ENCODE results near the gene SINHCAF. TPM values are rescaled to one million over a fixed set of nuclear protein-coding genes. Genes with fewer than 3 reads are reported as not detected.

Gene SINHCAF
- total RNA-seq, 2 donors from 2014 or later, result 12.0 to 21.5 TPM

DNA sequence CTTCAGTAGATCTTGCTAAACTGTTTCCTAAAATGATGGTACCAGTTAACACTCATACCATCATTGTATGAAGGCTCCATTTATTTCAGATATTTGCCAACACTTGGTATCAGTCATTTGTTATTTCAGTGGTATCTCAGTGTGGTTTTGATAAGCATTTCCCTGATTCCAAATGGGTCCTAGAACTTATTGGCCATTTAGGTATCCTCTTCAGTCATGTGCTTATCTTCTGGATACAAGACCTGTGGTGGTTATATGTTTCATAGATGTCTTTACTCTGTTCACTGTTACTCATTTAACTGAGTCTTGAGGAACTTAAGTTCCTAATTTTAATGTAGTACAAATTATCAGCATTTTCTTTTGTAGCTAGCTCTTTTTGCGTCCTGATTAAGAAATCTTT, 13.5 kb downstream of the SINHCAF start:
- DNase-seq (ENCODE audit: low spot score), result no peak
- intact Hi-C loops (cut with DNase I), result no loop called here

DNA sequence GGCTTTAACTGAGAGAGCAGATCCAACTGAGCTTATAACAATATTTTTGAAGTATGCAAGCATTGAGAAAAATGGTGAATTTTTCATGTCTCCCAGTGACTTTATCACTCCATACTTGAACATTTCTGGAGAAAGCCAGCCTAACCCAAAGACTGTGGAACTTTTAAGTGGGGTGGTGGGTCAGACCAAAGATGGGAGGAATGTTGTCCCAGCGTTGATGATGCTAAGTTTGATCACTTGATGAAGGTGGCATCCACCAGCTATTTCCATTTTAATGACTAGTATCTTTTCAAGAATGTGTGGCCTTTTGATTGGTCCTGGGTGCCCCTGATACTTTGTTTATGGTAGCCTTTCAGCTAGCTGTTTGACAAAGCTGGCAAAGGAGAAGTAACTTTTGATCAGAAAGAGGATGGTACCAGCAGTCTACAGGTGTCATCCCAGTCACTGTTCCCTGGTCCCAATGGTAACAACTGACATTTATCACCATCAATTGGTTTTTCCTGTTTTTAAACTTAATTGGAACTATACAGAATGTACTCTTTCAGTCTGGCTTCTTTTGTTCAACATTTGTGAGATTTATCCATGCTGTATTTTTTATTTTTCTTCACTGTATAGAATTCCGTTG, 14.2 kb downstream of the SINHCAF start:
- DNase-seq (ENCODE audit: low spot score), result no peak
- intact Hi-C loops (cut with DNase I), result no loop called here

DNA sequence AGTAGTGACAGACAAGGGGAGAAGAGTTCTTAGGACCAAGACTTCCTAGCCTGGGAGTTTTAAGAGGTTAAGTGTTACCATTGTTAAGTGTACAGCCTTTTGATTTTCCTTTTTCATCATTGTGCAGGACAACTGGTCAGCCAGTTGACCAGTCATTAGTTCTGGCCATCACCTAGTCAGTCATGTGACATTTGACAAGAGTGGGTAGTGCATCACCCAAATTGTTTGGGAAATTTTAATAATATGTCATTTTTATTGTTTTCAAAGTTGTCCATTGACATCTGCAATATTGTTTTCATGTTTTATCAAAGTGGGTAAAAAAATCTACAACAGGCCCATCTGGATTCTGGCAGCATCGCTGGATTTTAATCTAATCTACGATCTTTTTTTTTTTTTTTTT, 15.5 kb downstream of the SINHCAF start:
- DNase-seq (ENCODE audit: low spot score), result no peak
- intact Hi-C loops (cut with DNase I), result no loop called here

DNA sequence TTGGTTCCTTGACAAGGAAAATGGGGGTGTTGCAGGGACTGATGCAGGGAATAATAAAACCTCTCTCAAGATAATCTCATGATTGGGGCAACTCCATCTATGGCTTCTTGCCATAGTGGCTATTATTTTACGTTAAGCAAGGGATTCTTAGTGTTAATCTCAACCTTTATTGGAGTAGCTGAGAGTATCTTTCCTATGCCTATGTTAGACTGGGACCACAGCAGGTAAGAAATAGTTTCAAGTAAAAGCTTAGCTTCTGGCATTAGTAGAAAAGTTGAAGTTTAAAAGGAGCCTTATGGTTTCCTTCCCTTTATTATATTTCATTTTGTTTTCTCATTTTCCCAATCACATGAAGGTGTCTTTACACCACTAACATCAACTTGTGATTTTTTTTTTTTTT, 16.7 kb downstream of the SINHCAF start:
- intact Hi-C loops (cut with DNase I), result no loop called here

DNA sequence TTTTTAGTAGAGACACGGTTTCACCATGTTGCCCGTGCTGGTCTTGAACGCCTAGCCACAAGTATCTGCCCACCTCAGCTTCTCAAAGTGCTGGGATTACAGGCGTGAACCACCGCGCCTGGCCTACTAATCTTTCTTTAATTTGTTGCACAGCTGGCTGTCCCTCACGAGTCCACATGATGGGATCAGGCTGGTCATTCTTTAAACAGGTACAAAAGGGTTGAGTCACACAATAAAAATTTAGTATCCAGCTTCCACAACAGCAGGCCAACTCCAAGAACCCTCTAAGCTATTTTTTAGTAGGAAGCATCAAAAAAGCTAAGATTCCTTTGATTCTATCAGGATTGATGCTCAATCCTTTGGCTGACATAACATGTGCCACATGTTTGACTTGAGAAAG, 17.8 kb downstream of the SINHCAF start:
- DNase-seq (ENCODE audit: low spot score), result no peak
- intact Hi-C loops (cut with DNase I), result no loop called here

More for the DNA sequence above, 16.7 kb downstream of the SINHCAF start:
- no peak for DNase-seq (ENCODE audit: low spot score)

DNA sequence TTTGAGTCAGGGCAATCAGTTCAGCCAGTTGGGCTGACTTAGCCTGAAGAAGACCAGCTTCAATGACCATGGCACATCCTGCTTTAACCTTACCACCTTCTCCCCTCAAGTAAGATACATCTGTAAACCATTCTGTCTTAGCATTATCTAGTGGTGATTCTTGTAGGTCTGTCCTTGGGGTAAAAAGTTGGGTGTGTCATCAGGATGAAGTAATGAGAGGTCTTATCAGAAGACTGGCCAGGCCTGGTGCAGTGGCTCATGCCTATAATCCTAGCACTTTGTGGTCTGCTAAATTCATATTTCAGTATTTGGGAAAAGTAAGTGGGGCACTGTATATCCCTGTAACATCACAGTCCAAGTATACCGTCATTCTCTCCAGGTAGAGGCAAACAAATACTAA, 19.1 kb downstream of the SINHCAF start:
- DNase-seq (ENCODE audit: low spot score), result no peak
- intact Hi-C loops (cut with DNase I), result no loop called here

DNA sequence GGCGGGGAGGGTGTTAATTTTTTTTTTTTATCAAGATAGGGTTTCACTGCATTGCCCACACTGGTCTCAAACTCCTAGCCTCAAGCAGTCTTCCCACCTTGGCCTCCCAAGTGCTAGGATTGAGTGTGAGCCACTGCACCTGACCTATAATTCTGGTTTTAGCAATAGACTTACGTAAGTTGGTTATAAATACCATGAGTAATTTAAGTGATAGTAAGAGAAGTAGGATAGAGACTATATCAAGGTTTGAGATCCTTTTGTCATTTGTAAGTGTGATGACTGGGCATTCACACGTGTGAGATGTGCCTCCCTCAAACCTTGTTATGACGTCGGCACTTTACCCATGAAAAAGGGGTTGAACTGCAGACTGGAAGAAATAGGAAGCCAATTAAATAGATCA, 22.5 kb downstream of the SINHCAF start:
- intact Hi-C loops (cut with DNase I), result no loop called here
- no peak for DNase-seq (ENCODE audit: low spot score)

DNA sequence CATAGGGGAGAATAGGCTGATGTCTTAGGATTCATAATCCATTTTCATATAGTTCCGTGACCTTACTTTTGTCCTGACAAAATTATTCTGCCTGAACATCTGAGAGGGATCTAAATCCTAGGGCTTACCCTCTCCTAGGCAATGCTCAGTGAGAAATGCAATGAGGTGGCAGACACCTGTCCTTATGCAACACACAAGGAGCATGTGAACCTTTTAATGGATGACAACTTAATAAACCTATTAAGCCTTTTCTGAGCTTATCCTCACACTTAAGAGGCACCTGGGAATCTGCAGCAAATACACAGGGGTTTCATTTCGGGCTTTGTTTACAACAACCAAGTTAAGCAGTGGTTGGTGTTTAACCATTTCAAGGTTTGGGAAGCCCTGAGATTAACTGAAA, 24.6 kb downstream of the SINHCAF start:
- intact Hi-C loops (cut with DNase I), result no loop called here
- no peak for DNase-seq (ENCODE audit: low spot score)

DNA sequence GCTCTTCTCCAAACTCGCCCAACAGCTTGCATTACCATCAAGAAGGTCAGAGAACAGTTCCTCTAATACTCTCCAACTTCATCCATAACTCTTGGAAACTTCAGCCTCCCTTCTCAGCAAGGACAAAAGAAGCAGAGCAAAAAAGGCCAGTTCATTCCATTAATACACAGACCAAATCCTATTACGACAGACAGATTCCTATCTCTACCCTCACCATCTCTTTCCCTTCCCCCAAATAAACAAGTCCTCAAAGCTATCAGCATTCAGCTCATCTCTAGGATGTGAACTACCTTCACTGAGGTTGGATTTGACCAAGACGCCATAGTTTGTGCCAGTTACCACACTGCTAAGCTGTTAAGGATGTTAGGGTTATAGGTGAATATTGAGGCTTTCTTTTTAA, 25.2 kb downstream of the SINHCAF start:
- DNase-seq (ENCODE audit: low spot score), result no peak
- intact Hi-C loops (cut with DNase I), result no loop called here

DNA sequence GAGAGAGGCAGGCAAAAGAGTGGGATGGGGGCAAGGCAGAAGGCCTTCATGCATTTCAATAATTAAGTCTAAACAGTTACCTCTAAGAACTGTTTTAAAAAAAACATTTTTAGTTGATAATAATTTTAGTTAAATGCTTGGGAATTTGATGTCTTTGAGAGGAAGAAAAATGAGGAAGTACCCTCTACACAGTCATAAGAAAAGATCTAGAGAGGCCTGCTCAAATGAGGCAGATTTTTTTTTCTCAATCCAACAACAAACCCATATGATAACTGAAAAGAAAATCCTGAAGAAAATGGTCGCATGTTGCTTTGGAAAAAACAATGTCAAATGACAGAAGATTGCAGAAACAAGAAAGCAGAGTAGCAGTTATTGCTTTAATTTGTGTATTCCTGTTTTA, 25.6 kb downstream of the SINHCAF start:
- intact Hi-C loops (cut with DNase I), result no loop called here
- no peak for DNase-seq (ENCODE audit: low spot score)

DNA sequence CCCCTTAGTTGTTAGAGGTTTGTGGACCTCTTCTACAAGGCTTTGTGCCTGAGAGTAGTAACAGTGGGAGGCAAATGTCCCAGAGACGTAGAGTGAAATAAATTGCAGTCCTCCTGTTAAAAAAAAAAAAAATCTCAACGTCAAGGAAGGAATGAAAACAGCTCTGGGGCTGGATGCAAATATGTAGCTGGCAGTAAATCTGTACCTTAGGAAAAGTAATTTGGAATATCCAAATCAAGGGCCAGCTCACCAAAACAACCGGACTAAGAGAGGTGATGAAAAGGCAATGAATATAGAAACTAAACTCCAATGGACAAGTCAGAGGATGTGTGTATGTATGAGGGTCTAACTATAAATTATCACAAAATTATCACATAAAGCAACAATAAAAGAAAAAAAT, 27.0 kb downstream of the SINHCAF start:
- no peak for DNase-seq (ENCODE audit: low spot score)
- intact Hi-C loops (cut with DNase I), result no loop called here

DNA sequence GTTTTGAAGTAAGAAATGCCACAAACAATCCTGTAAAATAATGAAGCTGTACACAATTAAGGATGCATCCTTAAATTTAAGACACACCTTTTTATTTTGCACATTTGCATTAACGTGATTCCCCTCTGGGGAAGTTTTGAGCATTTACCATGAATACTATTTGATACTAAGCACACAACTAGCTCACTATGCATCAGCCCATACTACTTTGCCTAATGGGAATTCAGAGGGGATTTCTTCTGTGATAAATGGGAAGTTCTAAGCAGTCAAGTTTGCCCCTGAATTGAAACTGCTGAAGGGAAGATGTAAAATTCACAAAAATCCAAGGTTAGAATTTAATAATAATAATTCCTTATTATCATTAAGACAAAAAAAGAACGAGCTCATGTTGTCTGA, 27.4 kb downstream of the SINHCAF start:
- intact Hi-C loops (cut with DNase I), result no loop called here
- DNase-seq (ENCODE audit: low spot score), result no peak

DNA sequence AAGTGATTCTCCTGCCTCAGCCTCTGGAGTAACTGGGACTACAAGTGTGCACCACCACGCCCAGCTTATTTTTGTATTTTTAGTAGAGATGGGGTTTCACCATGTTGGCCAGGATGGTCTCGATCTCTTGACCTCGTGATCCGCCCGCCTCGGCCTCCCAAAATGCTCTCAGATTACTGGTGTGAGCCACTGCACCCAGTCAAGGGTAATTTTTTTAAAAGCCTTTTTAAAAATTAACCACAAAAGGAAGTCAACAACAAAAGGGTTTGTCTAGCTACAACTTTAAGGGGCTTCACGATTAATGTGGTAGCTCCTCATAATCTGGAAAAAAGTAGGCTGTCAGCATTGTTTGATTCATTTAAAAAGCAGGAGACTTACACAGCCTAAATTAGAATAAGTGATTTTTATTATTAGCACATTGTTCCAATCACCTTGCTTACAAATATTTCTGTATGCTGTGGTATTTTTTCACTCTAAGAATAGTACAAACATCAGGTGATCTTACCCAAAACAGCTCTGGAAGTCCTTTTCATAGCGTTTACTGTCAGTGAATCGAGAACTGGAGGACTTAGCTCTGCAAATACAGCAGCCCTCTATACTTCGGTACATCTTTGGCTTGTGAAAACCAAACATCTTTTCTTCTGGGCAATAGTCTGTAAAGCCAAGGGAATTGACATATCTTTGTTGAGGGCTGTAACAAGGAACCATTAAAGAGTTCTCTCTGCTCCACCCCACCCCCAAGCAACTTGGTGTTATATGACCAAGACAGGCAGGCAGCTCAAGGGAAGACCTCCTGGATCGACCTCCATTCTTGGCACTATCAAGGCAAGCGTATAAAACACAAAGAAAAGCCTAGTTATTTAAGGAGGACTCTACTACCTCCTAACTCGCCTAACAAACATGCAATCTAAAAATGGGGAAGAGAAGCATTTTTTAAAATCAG, 28.1 kb downstream of the SINHCAF start:
- DNase-seq (ENCODE audit: low spot score), result no peak
- intact Hi-C loops (cut with DNase I), result no loop called here

DNA sequence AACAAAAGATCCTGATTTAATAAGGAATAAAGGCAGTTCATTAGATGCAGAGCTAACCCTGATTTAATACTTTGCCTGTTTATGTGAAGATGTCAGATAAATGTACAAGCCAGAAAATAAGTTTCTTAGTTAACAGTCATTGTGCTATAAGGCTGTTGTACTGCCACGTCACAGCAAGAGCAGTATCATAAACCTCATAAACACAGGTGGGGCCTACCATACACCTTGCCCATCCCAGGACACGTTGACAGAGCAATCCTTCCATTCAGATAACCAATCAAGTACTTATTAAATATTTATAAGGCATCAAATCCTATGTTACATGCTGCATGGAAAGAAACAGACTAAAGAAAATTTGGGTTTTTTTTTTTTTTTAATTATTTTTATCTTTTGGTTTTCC, 36.5 kb downstream of the SINHCAF start:
- intact Hi-C loops (cut with DNase I), result no loop called here
- no peak for DNase-seq (ENCODE audit: low spot score)

DNA sequence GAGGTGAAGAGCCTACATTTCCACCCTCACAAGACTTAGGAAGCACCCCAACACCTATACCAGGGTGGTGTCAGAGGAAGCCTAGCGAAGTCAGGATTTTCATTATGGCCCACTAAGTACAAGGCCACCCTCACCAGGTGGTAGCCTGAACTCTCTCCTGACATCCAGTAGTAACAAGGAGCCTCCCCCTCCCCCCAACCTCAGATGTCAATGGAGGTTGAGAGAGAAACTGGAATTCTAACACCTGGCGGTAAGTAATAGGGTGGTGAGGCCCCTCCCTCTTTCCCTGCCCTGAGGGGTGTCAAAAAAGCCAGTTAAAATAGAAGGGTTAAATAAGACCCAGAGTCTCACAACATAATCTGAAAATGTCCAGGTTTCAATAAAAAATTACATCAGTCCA, 37.6 kb downstream of the SINHCAF start:
- DNase-seq (ENCODE audit: low spot score), result no peak
- intact Hi-C loops (cut with DNase I), result no loop called here

DNA sequence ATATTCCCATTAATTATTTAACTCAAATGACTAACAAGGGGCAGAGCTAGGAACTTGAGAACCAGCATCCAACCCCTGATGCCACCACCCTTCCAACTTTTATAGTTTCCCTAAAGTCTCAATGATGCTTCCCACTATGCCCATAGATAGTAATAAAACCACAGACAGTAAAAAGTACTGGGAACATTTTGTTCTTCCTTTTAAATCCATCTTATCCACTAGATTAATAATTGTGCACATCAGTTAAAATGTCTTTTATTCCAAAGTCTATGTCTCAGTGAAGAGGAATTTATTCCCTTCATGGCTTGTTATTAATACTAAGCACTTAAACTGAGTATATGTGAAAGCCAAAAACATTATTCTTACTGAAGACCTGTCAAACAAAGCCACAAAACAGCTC, 45.8 kb downstream of the SINHCAF start:
- no peak for DNase-seq (ENCODE audit: low spot score)
- intact Hi-C loops (cut with DNase I), result no loop called here

DNA sequence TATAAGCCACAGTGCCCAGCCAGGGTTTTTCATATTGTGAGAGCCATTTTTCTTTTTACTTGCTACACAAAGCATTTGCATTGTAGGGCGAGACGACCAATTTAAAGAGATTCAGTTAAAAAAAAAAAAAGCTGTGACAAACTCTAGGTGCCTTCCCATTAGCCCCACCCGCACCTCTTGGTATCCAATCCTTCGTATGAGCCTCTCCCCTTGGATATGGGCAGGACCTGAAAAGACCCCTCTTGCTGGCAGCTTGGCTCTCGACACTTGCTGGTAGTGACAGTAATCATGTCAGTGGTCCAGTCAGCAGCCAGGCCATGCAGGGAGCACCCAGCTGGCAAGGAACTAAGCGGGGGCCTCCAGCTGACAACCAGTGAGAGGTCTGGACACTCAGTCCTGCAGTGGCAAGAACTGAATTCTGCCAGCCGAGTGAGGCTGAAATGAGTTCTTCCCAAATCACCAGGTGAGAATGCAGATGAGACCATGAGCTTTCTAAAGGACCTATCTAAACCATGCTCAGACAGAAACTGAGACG, 46.5 kb downstream of the SINHCAF start:
- DNase-seq (ENCODE audit: low spot score), result no peak

DNA sequence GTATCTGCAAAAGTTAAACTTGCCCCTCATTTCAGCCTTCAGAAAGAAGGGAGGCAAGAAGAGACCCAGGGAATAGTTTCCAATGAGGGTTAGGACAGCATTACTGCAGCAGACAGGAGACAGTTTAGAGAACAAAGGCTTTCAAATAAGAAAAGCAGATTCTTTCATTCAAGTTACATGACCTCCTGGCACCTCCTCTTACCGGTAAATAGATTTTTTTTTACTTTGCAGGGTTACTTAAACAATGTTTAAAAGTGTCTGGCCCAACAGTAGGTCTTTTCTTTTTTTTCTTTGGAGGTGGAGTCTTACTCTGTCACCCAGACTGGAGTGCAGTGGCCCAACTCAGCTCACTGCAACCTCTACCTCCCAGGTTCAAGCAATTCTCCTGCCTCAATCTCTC, 47.1 kb downstream of the SINHCAF start:
- DNase-seq (ENCODE audit: low spot score), result no peak
- intact Hi-C loops (cut with DNase I), result loop anchor here in 1 of 2 donors (10.0 kb wide), 1 partner anchor 434 kb away; no protein-coding TSS in a partner anchor

More for the DNA sequence above, 46.5 kb downstream of the SINHCAF start:
- intact Hi-C loops (cut with DNase I), result loop anchor here in 1 of 2 donors (10.0 kb wide), 1 partner anchor 435 kb away; no protein-coding TSS in a partner anchor

DNA sequence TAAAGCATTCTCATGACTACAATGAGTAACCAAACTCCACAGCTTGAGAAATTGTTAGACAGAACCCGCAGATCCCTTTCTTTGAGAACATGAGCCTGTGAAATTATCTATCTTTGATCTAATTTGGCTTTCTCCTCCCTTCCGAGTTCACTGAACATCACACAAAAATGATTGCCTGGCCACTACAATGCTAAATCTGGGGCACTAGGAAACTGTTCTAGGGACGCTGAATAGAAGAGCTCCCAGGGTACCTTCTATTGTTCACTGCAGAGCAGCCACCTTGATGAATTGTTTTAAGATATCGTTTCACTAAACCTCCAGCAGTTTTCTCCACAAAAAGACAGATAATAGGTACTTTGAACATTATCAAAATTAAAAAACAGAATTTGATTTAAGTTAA, 47.5 kb downstream of the SINHCAF start:
- intact Hi-C loops (cut with DNase I), result loop anchor here in 1 of 2 donors (10.0 kb wide), 1 partner anchor 434 kb away; no protein-coding TSS in a partner anchor
- no peak for DNase-seq (ENCODE audit: low spot score)

DNA sequence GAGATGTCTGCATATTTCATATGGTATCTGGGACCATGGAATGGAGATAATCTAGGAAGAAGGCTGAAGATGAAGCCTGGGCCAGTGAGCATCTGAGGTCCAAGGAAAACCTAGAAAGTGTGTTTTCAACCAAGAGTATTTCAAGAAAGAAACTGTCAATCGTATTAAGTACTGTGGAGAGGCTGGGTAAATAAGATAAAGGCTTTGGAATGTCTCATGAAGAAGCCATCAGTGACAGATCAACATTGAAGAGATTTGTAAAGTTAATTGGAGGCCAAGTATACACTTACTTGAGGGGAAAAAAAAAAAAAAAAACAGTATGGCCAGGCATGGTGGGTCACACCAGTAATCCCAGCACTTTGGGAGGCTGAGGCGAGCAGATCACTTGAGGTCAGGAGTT, 48.9 kb downstream of the SINHCAF start:
- intact Hi-C loops (cut with DNase I), result loop anchor here in 1 of 2 donors (10.0 kb wide), 1 partner anchor 432 kb away; no protein-coding TSS in a partner anchor
- DNase-seq (ENCODE audit: low spot score), result no peak
